GM12878 (cell line): Measurements from ENCODE around the gene RIMS1. TPM values are rescaled to one million over a fixed set of nuclear protein-coding genes. Genes with fewer than 3 reads are reported as not detected.

Experiments used
- ATAC-seq: fragments of 200-7000 bp; cut with Tn5 transposase; 3 replicates; pipeline ENCODE4 v1.9.1; 2020; ENCODE audit warnings: mild to moderate bottlenecking, moderate library complexity
- BruUV-seq: library from RNA; stranded (reverse); fragments of 400-500 nt; replicated peaks from 2 replicates; lab custom pipeline; 2021; lab: Mats Ljungman, UMichigan
- CTCF ChIA-PET: fragments of 300-600 bp; sonication (Branson Sonifier 250); formaldehyde crosslinking; extraction: SDS; loops from one replicate; lab custom pipeline; 2021; ENCODE audit warnings: inconsistent platforms; lab: Yijun Ruan, JAX
- POLR2A ChIA-PET: fragments of 350-600 bp; formaldehyde crosslinking; extraction: SDS; loops from one replicate; lab custom pipeline; 2021; ENCODE audit warnings: inconsistent platforms; lab: Charles Lee
- RAD21 ChIA-PET: fragments of 300-600 bp; sonication (Branson Sonifier 250); formaldehyde crosslinking; loops from one replicate; lab custom pipeline; 2023; ENCODE audit warnings: antibody characterized with exemption; ENCODE audit not compliant: unreplicated experiment; lab: Charles Lee
- SMC1A ChIA-PET: fragments of 300-600 bp; sonication (Branson Sonifier 250); formaldehyde crosslinking; loops from one replicate; lab custom pipeline; 2023; ENCODE audit not compliant: unreplicated experiment, uncharacterized antibody; lab: Charles Lee
- DNase-seq: peaks from one replicate; pipeline ENCODE4 v3.0.0-alpha.2; 2011; ENCODE audit warnings: low read depth, low spot score
- FAIRE-seq: peaks from 3 replicates; lab custom pipeline; 2011; peaks lifted over from hg19 to GRCh38; lab: Jason Lieb, UNC
- H2AFZ ChIP-seq: 2 replicates; pipeline ENCODE4 v1.6.0; 2011; ENCODE audit warnings: low read depth, low read length, control low read depth; ENCODE audit not compliant: control insufficient read depth
- H3K27ac ChIP-seq: 2 replicates; pipeline ENCODE4 v1.5.1; 2011; ENCODE audit warnings: control low read depth; ENCODE audit not compliant: control insufficient read depth, insufficient read depth
- H3K27me3 ChIP-seq, 2 experiments: replicated peaks in 1 of 2; 2 replicates each; pipeline versions ENCODE4 v1.6.0 to v1.6.1; 2011; ENCODE audit warnings: low read length in 1 of 2; ENCODE audit not compliant: control insufficient read depth in 2 of 2, insufficient read depth in 2 of 2
- H3K36me3 ChIP-seq, 2 experiments: 2 replicates each; pipeline ENCODE4 v1.5.1; 2011; ENCODE audit warnings: low read length in 1 of 2; ENCODE audit not compliant: control insufficient read depth in 2 of 2, insufficient read depth in 2 of 2
- H3K4me1 ChIP-seq: 2 replicates; pipeline ENCODE4 v1.6.1; 2011; ENCODE audit warnings: mild to moderate bottlenecking, low read length, moderate library complexity, mixed read lengths; ENCODE audit not compliant: control insufficient read depth, insufficient read depth
- H3K4me2 ChIP-seq: 2 replicates; pipeline ENCODE4 v1.6.0; 2011; ENCODE audit warnings: control low read depth; ENCODE audit not compliant: control insufficient read depth, insufficient read depth
- H3K4me3 ChIP-seq: fragments of 200-600 bp; sonication (generic); 2 replicates; pipeline ENCODE4 v1.5.1; 2016
- H3K79me2 ChIP-seq: 2 replicates; pipeline ENCODE4 v1.6.0; 2011; ENCODE audit warnings: low read length; ENCODE audit not compliant: control insufficient read depth, insufficient read depth
- H3K9ac ChIP-seq: 2 replicates; pipeline ENCODE4 v1.8.0; 2011; ENCODE audit warnings: low read length, control low read depth, mixed read lengths; ENCODE audit not compliant: control insufficient read depth, insufficient read depth
- H3K9me3 ChIP-seq: replicated peaks from 3 replicates; pipeline ENCODE4 v1.5.1; 2011; ENCODE audit warnings: mild to moderate bottlenecking, low read length; ENCODE audit not compliant: control insufficient read depth, insufficient read depth
- H4K20me1 ChIP-seq: 2 replicates; pipeline ENCODE4 v1.6.0; 2011; ENCODE audit not compliant: control insufficient read depth, insufficient read depth
- ASH2L ChIP-seq: fragments of 300-600, 200-600 bp; sonication (generic); IDR thresholded peaks from 2 replicates; pipeline ENCODE4 v1.6.1; 2017; ENCODE audit warnings: low read depth, mild to moderate bottlenecking, borderline replicate concordance
- CEBPB ChIP-seq, 2 experiments: fragments of 150-350 bp in 1 of 2; IDR thresholded peaks; 2 replicates each; pipeline ENCODE4 v1.6.1; 2012 to 2014; ENCODE audit warnings: low read depth in 2 of 2, low read length in 2 of 2, borderline replicate concordance in 1 of 2, inconsistent platforms in 1 of 2
- CHD4 ChIP-seq: fragments of 200-600 bp; sonication (generic); IDR thresholded peaks from 2 replicates; pipeline ENCODE4 v1.6.1; 2016; ENCODE audit warnings: mild to moderate bottlenecking
- E2F4 ChIP-seq: IDR thresholded peaks from 2 replicates; pipeline ENCODE4 v1.6.1; 2012; ENCODE audit warnings: low read depth, low read length, improper control_type of control experiment
- E2F8 ChIP-seq: fragments of 450-650 bp; IDR thresholded peaks from 2 replicates; pipeline ENCODE4 v1.6.1; 2018; ENCODE audit warnings: mild to moderate bottlenecking, low read depth, moderate library complexity; ENCODE audit not compliant: partially characterized antibody
- FOS ChIP-seq: IDR thresholded peaks from 3 replicates; pipeline ENCODE4 v1.6.1; 2011; ENCODE audit warnings: borderline replicate concordance; ENCODE audit not compliant: insufficient read length; ENCODE audit errors: extremely low read depth
- MAX ChIP-seq: IDR thresholded peaks from 2 replicates; pipeline ENCODE4 v1.6.1; 2012; ENCODE audit warnings: low read depth, low read length, improper control_type of control experiment
- SREBF2 ChIP-seq: IDR thresholded peaks from 2 replicates; pipeline ENCODE4 v1.6.1; 2012; ENCODE audit warnings: mild to moderate bottlenecking, low read length
- ZNF217 ChIP-seq: fragments of 450-650 bp; IDR thresholded peaks from 2 replicates; pipeline ENCODE4 v1.6.1; 2017; ENCODE audit warnings: antibody characterized with exemption, mild to moderate bottlenecking
- ZNF687 ChIP-seq: fragments of 450-650 bp; IDR thresholded peaks from 2 replicates; pipeline ENCODE4 v1.6.1; 2017; ENCODE audit warnings: mild to moderate bottlenecking, moderate library complexity
- WGBS: methylation state at CpG from one replicate; pipeline ENCODE4 v1.1.6; 2016; ENCODE audit warnings: low lambda C conversion rate; ENCODE audit not compliant: insufficient replicate concordance, insufficient coverage; ENCODE audit errors: missing lambda C conversion rate; 5-methylcytosine and 5-hydroxymethylcytosine counted together
- in situ Hi-C: fragments of 300-500 bp; cut with MboI; formaldehyde crosslinking; loops from 9 replicates; pipeline ENCODE4 v1.14.3; 2018; ENCODE audit warnings: mixed read lengths
- intact Hi-C: fragments of 100-400 bp; cut with micrococcal nuclease; formaldehyde crosslinking; loops from one replicate; pipeline ENCODE4 v1.14.2; 2022; ENCODE audit not compliant: unreplicated experiment
- polyA plus RNA-seq, 11 experiments: library from polyadenylated mRNA; depleted of rRNA in 4 of 11; unstranded in 6 of 11; stranded (reverse) in 5 of 11; fragments of >200 nt; fragmentation: Nextera tagmentation in 4 of 11; fragmentation: Illumina TruSeq in 1 of 11; extraction: Ambion mirVana in 4 of 11; extraction: Trizol in 1 of 11; gene quantifications; 1 replicate in 1 of 11; 2 replicates in 10 of 11; pipeline versions ENCODE4 v1.2.1 to v1.2.3, GENCODE V29; 2011 to 2016; ENCODE audit warnings: inconsistent platforms in 2 of 11, missing spikeins in 2 of 11, low read depth in 1 of 11
- total RNA-seq, 4 experiments: library from RNA; depleted of rRNA in 3 of 4; stranded (reverse); fragments of >200 nt in 3 of 4; fragmentation: Illumina TruSeq in 1 of 4; extraction: Trizol in 1 of 4; gene quantifications; 2 replicates each; pipeline versions ENCODE4 v1.2.1 to v1.2.3, GENCODE V29; 2013 to 2021
- TF ChIP-seq, protein P1 (sequence below): fragments of 450-650 bp; formaldehyde crosslinking; IDR thresholded peaks from 2 replicates; pipeline ENCODE4 v1.4.0; 2022; ENCODE audit warnings: mild to moderate bottlenecking, moderate library complexity

The RIMS1 gene
- total and polyA plus RNA-seq, 10 of the 15 experiments (the other 5 are each of a cell fraction or from before 2014, with no cell fraction given): 0.05 to 0.76 (median 0.23) TPM

DNA sequence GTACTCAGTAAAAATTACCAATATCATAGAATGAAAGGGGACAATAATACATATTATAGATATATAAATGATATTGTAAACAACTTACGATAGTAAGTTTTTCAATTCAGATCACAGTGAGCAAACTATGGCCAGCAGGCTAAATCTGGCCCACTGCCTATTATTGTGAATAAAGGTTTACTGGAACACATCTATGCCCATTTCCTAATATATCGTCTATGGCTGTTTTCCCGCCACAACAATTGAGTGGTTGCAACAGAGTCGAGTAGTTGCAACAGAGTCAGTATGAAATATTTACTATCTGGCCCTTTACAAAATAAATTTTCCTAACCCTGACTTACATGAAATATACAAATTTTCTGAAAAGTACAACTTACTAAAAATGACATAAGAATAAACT lies 438.2 kb downstream of the RIMS1 start (continued):
- no peak for TF ChIP-seq ZNF687
- no peak for TF ChIP-seq CEBPB (IDR thresholded peaks at IDR 0.05; ENCODE audit: borderline replicate concordance in 1 of 2, low read depth in 2 of 2, low read length in 2 of 2)

GRCh38 chr6:72328775-72329174 lies 442.4 kb downstream of the RIMS1 start:
- Histone ChIP-seq H3K4me1 (no peaks in the 10 kb centered on the region), H3K27ac (no peak overlapping the region), H3K9ac (no peak overlapping the region), H4K20me1 (no peaks in the 10 kb centered on the region), H3K36me3 (no peaks in the 10 kb centered on the region), H3K4me2 (no peak overlapping the region), H3K4me3 (no peak overlapping the region), H2AFZ (no peak overlapping the region), H3K79me2 (no peaks in the 10 kb centered on the region), H3K9me3 (no peaks in the 10 kb centered on the region), H3K27me3 (no peaks in the 10 kb centered on the region)
- WGBS: 84% methylated on average over 1 of the region's 1 CpG
- DNase-seq (no peak), FAIRE-seq (no peak), ATAC-seq (no peak)
- RAD21 ChIA-PET: no interaction called here
- CTCF ChIA-PET: interaction anchor here (0.7 kb wide), 1 partner anchor 111 kb away, joined by 5 read pairs; no protein-coding TSS in a partner anchor
- in situ Hi-C loops: no loop called here
- intact Hi-C loops: no loop called here
- POLR2A ChIA-PET: no interaction called here
- no TSS peak for BruUV-seq
- SMC1A ChIA-PET: no interaction called here
- TF ChIP-seq E2F4 (no peak), ZNF217 (no peak), ASH2L (no peak), SREBF2 (no peak), MAX (no peak), FOS (no peak), CHD4 (no peak), E2F8 (no peak)
- TF ChIP-seq, protein P1, sequence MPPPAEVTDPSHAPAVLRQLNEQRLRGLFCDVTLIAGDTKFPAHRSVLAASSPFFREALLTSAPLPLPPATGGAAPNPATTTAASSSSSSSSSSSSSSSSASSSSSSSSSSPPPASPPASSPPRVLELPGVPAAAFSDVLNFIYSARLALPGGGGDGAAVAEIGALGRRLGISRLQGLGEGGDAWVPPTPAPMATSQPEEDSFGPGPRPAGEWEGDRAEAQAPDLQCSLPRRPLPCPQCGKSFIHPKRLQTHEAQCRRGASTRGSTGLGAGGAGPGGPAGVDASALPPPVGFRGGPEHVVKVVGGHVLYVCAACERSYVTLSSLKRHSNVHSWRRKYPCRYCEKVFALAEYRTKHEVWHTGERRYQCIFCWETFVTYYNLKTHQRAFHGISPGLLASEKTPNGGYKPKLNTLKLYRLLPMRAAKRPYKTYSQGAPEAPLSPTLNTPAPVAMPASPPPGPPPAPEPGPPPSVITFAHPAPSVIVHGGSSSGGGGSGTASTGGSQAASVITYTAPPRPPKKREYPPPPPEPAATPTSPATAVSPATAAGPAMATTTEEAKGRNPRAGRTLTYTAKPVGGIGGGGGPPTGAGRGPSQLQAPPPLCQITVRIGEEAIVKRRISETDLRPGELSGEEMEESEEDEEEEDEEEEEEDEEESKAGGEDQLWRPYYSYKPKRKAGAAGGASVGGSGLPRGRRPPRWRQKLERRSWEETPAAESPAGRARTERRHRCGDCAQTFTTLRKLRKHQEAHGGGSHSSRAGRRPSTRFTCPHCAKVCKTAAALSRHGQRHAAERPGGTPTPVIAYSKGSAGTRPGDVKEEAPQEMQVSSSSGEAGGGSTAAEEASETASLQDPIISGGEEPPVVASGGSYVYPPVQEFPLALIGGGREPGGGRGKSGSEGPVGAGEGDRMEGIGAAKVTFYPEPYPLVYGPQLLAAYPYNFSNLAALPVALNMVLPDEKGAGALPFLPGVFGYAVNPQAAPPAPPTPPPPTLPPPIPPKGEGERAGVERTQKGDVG (CRISPR knock-in tag): no peak
